Endothelial cell of umbilical vein (primary cell): Measurements from ENCODE around the gene NR1D2. TPM values are rescaled to one million over a fixed set of nuclear protein-coding genes. Genes with fewer than 3 reads are reported as not detected.

Source experiments
- BruUV-seq: library from RNA; stranded (reverse); fragments of 400-500 nt; replicated peaks from 2 replicates; lab custom pipeline; 2021; lab: Mats Ljungman, UMichigan
- CTCF ChIA-PET: fragments of 300-600, 350-600 bp; sonication (Branson Sonifier 250); formaldehyde crosslinking; loops from one replicate; lab custom pipeline; 2021; ENCODE audit warnings: antibody characterized with exemption, inconsistent platforms; lab: Charles Lee
- POLR2A ChIA-PET: fragments of 300-600, 350-600 bp; sonication (Branson Sonifier 250); formaldehyde crosslinking; loops from one replicate; lab custom pipeline; 2021; ENCODE audit warnings: antibody characterized with exemption, inconsistent platforms; lab: Charles Lee
- DNase-seq: peaks from one replicate; pipeline ENCODE4 v3.0.0-alpha.2; 2011; ENCODE audit warnings: low read depth, low spot score
- FAIRE-seq: peaks from 2 replicates; lab custom pipeline; 2011; peaks lifted over from hg19 to GRCh38; lab: Jason Lieb, UNC
- H2AFZ ChIP-seq: 2 replicates; pipeline ENCODE4 v1.6.0; 2012; ENCODE audit warnings: low read depth, low read length, control low read depth, inconsistent platforms
- H3K27ac ChIP-seq: 2 replicates; pipeline ENCODE4 v1.5.1; 2011; ENCODE audit warnings: low read depth, mild to moderate bottlenecking, control low read depth, low read length, moderate library complexity; ENCODE audit not compliant: insufficient read depth
- H3K27me3 ChIP-seq, 2 experiments: 2 replicates each; pipeline versions ENCODE4 v1.6.0 to v1.6.1; 2011; ENCODE audit warnings: low read length in 2 of 2, mixed read lengths in 1 of 2; ENCODE audit not compliant: control insufficient read depth in 2 of 2, insufficient read depth in 2 of 2
- H3K36me3 ChIP-seq, 2 experiments: 2 replicates in 1 of 2; 3 replicates in 1 of 2; pipeline ENCODE4 v1.5.1; 2011; ENCODE audit warnings: low read length in 2 of 2, mild to moderate bottlenecking in 1 of 2, moderate library complexity in 1 of 2; ENCODE audit not compliant: control insufficient read depth in 2 of 2, insufficient read depth in 2 of 2; ENCODE audit errors: extremely low read depth in 1 of 2
- H3K4me1 ChIP-seq: 3 replicates; pipeline ENCODE4 v1.5.1; 2011; ENCODE audit warnings: mild to moderate bottlenecking, low read length; ENCODE audit not compliant: control insufficient read depth, insufficient read depth; ENCODE audit errors: extremely low read depth
- H3K4me2 ChIP-seq: 2 replicates; pipeline ENCODE4 v1.6.1; 2011; ENCODE audit warnings: low read length, control low read depth, mixed read lengths; ENCODE audit not compliant: insufficient read depth
- H3K4me3 ChIP-seq, 3 experiments: fragments of 200-600 bp in 1 of 3; sonication (generic), shearing (Covaris generic) in 1 of 3; replicated peaks in 1 of 3; 2 replicates each; pipeline ENCODE4 v1.5.1; 2011 to 2016; ENCODE audit warnings: control low read depth in 3 of 3, low read length in 3 of 3, mild to moderate bottlenecking in 2 of 3, inconsistent platforms in 1 of 3, low read depth in 1 of 3, moderate library complexity in 1 of 3; ENCODE audit not compliant: insufficient read depth in 1 of 3
- H3K79me2 ChIP-seq: 2 replicates; pipeline ENCODE4 v1.6.0; 2012; ENCODE audit warnings: low read length, inconsistent platforms; ENCODE audit not compliant: control insufficient read depth, insufficient read depth
- H3K9ac ChIP-seq: replicated peaks from 2 replicates; pipeline ENCODE3; 2011; ENCODE audit warnings: low read length, control low read depth; ENCODE audit not compliant: insufficient read depth; ENCODE audit errors: extremely low read depth
- H3K9me1 ChIP-seq: replicated peaks from 3 replicates; pipeline ENCODE4 v1.6.0; 2011; ENCODE audit warnings: mild to moderate bottlenecking, low read length; ENCODE audit not compliant: control insufficient read depth, insufficient read depth; ENCODE audit errors: extremely low read depth
- H3K9me3 ChIP-seq: replicated peaks from 2 replicates; pipeline ENCODE4 v1.5.1; 2012; ENCODE audit warnings: low read length, inconsistent platforms; ENCODE audit not compliant: control insufficient read depth, insufficient read depth
- H4K20me1 ChIP-seq: replicated peaks from 2 replicates; pipeline ENCODE3; 2011; ENCODE audit warnings: mild to moderate bottlenecking, low read length; ENCODE audit not compliant: control insufficient read depth, insufficient read depth; ENCODE audit errors: extremely low read depth
- EZH2 ChIP-seq: IDR thresholded peaks from 2 replicates; pipeline ENCODE4 v1.6.1; 2012; ENCODE audit warnings: borderline replicate concordance, low read depth, mild to moderate bottlenecking, moderate library complexity, low read length, inconsistent platforms; ENCODE audit not compliant: severe bottlenecking
- FOS ChIP-seq: IDR thresholded peaks from 2 replicates; pipeline ENCODE4 v1.6.1; 2011; ENCODE audit warnings: mild to moderate bottlenecking, low read length, moderate library complexity, borderline replicate concordance; ENCODE audit not compliant: insufficient read depth
- GATA2 ChIP-seq: IDR thresholded peaks from 2 replicates; pipeline ENCODE4 v1.7.0; 2011; ENCODE audit warnings: low read depth, mild to moderate bottlenecking, moderate library complexity, mixed read lengths, low read length; ENCODE audit not compliant: insufficient read length, insufficient read depth
- JUN ChIP-seq: IDR thresholded peaks from 2 replicates; pipeline ENCODE4 v1.6.1; 2011; ENCODE audit warnings: borderline replicate concordance, low read depth; ENCODE audit not compliant: insufficient read length, insufficient read depth
- MYC ChIP-seq: IDR thresholded peaks from one replicate; pipeline ENCODE4 v1.6.1; 2011; ENCODE audit warnings: mild to moderate bottlenecking, low read depth, low read length
- POLR2A ChIP-seq: IDR thresholded peaks from 2 replicates; pipeline ENCODE4 v1.6.1; 2012; ENCODE audit warnings: low read depth, mild to moderate bottlenecking, control low read depth, low read length
- POLR2AphosphoS5 ChIP-seq: IDR thresholded peaks from 2 replicates; pipeline ENCODE4 v1.6.1; 2012; ENCODE audit warnings: low read depth, mild to moderate bottlenecking, control low read depth, low read length, moderate library complexity; ENCODE audit not compliant: insufficient read depth
- dilution Hi-C: fragments of 300-500 bp; cut with MboI; formaldehyde crosslinking; loops from one replicate; pipeline ENCODE4 v1.15.0; 2019; ENCODE audit warnings: low sequenced_read_pairs; ENCODE audit not compliant: extremely low pct_ligation_motif_present
- intact Hi-C: fragments of 100-400 bp; cut with micrococcal nuclease; formaldehyde crosslinking; loops from one replicate; pipeline ENCODE4 v1.10.0; 2022
- polyA plus RNA-seq, 4 experiments: library from polyadenylated mRNA; depleted of rRNA in 3 of 4; stranded (reverse) in 3 of 4; unstranded in 1 of 4; fragments of >200 nt; gene quantifications; 2 replicates each; pipeline versions ENCODE4 v1.2.1 to v1.2.3, GENCODE V29; 2011 to 2012; ENCODE audit warnings: missing spikeins in 1 of 4
- total RNA-seq: library from RNA; stranded (reverse); gene quantifications from 2 replicates; pipeline ENCODE4 v1.2.3, GENCODE V29; 2021
- TF ChIP-seq, protein P1 (sequence below), 2 donors: IDR thresholded peaks; 1 replicate in 1 of 2; 2 replicates in 1 of 2; pipeline ENCODE4 v1.5.1; 2011; ENCODE audit warnings: low read length in 2 of 2, mild to moderate bottlenecking in 2 of 2, moderate library complexity in 2 of 2, control low read depth in 1 of 2, inconsistent platforms in 1 of 2, low read depth in 1 of 2; ENCODE audit not compliant: insufficient read depth in 1 of 2; ENCODE audit errors: extremely low read depth in 1 of 2
- TF ChIP-seq, protein P2 (sequence below): IDR thresholded peaks from 2 replicates; pipeline ENCODE4 v1.6.1; 2011; ENCODE audit not compliant: insufficient read depth, insufficient read length

NR1D2 gene
- total and polyA plus RNA-seq, 2 donors (not counting 3 experiments of a cell fraction or from before 2014, with no cell fraction given): 4.3 to 14.6 TPM

DNA sequence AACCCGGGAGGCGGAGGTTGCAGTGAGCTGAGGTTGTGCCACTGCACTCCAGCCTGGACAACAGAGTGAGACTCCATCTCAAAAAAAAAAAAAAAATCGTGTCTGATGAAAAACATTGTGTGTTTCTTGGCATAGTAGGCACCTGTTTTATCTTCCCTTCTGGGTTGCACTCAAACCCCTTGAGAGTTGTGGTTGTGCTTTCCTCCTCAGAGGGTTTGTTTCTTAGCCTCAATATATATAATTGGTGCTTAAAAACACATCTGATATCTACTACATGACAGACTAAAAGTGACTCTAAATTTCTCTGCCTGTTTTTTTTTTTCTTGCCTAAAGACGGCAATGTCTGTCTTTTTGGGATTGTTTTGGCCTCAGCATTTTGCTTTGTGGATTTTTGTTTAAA, 7.6 kb downstream of the NR1D2 start:
- no peaks in the 10 kb centered on the region for H3K27me3 ChIP-seq
- no peaks in the 10 kb centered on the region for H3K9me1 ChIP-seq
- ChIA-PET CTCF (no interaction called here), POLR2A (no interaction called here)
- H2AFZ ChIP-seq: no peak overlapping the region
- FAIRE-seq: no peak
- DNase-seq: no peak
- dilution Hi-C loops (no loop called here), intact Hi-C loops (no loop called here)
- TF ChIP-seq EZH2 (no peak), POLR2A (no peak), MYC (no peak), JUN (no peak), GATA2 (no peak), FOS (no peak), POLR2AphosphoS5 (no peak)
- TF ChIP-seq, protein P1, sequence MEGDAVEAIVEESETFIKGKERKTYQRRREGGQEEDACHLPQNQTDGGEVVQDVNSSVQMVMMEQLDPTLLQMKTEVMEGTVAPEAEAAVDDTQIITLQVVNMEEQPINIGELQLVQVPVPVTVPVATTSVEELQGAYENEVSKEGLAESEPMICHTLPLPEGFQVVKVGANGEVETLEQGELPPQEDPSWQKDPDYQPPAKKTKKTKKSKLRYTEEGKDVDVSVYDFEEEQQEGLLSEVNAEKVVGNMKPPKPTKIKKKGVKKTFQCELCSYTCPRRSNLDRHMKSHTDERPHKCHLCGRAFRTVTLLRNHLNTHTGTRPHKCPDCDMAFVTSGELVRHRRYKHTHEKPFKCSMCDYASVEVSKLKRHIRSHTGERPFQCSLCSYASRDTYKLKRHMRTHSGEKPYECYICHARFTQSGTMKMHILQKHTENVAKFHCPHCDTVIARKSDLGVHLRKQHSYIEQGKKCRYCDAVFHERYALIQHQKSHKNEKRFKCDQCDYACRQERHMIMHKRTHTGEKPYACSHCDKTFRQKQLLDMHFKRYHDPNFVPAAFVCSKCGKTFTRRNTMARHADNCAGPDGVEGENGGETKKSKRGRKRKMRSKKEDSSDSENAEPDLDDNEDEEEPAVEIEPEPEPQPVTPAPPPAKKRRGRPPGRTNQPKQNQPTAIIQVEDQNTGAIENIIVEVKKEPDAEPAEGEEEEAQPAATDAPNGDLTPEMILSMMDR (IDR thresholded peaks at IDR 0.05; ENCODE audit: extremely low read depth in 1 of 2, insufficient read depth in 1 of 2, low read depth in 1 of 2, low read length in 2 of 2): no peak
- TF ChIP-seq, protein P2, sequence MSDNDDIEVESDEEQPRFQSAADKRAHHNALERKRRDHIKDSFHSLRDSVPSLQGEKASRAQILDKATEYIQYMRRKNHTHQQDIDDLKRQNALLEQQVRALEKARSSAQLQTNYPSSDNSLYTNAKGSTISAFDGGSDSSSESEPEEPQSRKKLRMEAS: no peak
- H3K9me3 ChIP-seq: no peaks in the 10 kb centered on the region
- peaks cover 18% of the 10 kb centered on the region for H3K79me2 ChIP-seq
- no peaks in the 10 kb centered on the region for H3K36me3 ChIP-seq
- H3K4me3 ChIP-seq: no peak overlapping the region
- BruUV-seq: no TSS peak
- peaks cover 5% of the 10 kb centered on the region for H3K4me1 ChIP-seq
- H3K4me2 ChIP-seq: no peak overlapping the region
- no peaks in the 10 kb centered on the region for H4K20me1 ChIP-seq
- no peak overlapping the region for H3K27ac ChIP-seq
- no peak overlapping the region for H3K9ac ChIP-seq
